Activated T-helper 17 cell treated with anti-CD3 and anti-CD28 coated beads, Interleukin-2, amount 50 U/mL, for 72 hours (primary cell): ENCODE results near the gene THRSP. TPM values are rescaled to one million over a fixed set of nuclear protein-coding genes. Genes with fewer than 3 reads are reported as not detected.
"Not testable (repeated sequence)": the region's sequence is repeated elsewhere in the genome, so short reads cannot be mapped to it uniquely, and the experiment has no call there.

ENCODE experiments used
- ATAC-seq: fragments of 150-1000 bp; cut with Tn5 transposase; replicated peaks from 2 replicates; pipeline ENCODE4 v1.10.0; 2021; ENCODE audit warnings: mild to moderate bottlenecking, moderate library complexity
- H3K27ac Mint-ChIP-seq: one replicate; pipeline ENCODE4 v1.8.0; 2022; ENCODE audit warnings: mixed read lengths
- H3K27me3 Mint-ChIP-seq: one replicate; pipeline ENCODE4 v1.8.0; 2022; ENCODE audit warnings: mixed read lengths
- H3K36me3 Mint-ChIP-seq: one replicate; pipeline ENCODE4 v1.8.0; 2022; ENCODE audit warnings: low read depth, mild to moderate bottlenecking, mixed read lengths
- H3K4me1 Mint-ChIP-seq: one replicate; pipeline ENCODE4 v1.8.0; 2022; ENCODE audit warnings: mixed read lengths
- H3K4me3 Mint-ChIP-seq: one replicate; pipeline ENCODE4 v1.8.0; 2022; ENCODE audit warnings: mild to moderate bottlenecking, mixed read lengths
- H3K9me3 Mint-ChIP-seq: one replicate; pipeline ENCODE4 v1.8.0; 2022; ENCODE audit warnings: mixed read lengths
- total RNA-seq, 2 donors: library from RNA; stranded (reverse); gene quantifications; one replicate each; pipeline ENCODE4 v1.2.3, GENCODE V29; 2022

THRSP gene
- total RNA-seq, 2 donors from 2014 or later: not detected

GRCh38 chr11:78082146-78082545, 18.5 kb downstream of the THRSP start:
- Mint-ChIP-seq H3K36me3 (peaks cover 5% of the 10 kb centered on the region), H3K4me1 (peaks cover 19% of the 10 kb centered on the region), H3K4me3 (no peak overlapping the region), H3K27ac (peak overlapping the region; percentile 8), H3K27me3 (no peaks in the 10 kb centered on the region), H3K9me3 (no peaks in the 10 kb centered on the region)
- ATAC-seq: no peak

- Mint-ChIP-seq H3K27ac (no peak overlapping the region), H3K4me1 (peaks cover 15% of the 10 kb centered on the region), H3K9me3 (no peaks in the 10 kb centered on the region), H3K36me3 (peaks cover 5% of the 10 kb centered on the region), H3K27me3 (no peaks in the 10 kb centered on the region), H3K4me3 (no peak overlapping the region)
- ATAC-seq: no peak
Measured at GRCh38 chr11:78083021-78083420, 19.4 kb downstream of the THRSP start.

DNA sequence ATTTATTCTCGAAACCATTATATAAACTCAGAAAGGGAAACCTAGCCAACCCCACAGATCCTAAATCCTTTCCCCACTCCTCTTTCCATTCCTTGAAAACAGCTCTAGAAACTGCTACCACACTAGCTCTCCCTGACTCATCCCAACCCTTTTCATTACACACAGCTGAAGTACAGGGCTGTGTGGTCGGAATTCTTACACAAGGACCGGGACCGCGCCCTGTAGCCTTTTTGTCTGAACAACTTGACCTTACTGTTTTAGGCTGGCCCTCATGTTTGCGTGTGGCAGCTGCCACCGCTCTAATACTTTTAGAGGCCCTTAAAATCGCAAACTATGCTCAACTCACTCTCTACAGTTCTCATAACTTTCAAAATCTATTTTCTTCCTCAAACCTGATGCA, 20.8 kb downstream of the THRSP start:
- not testable (repeated sequence) for H3K27me3 Mint-ChIP-seq, H3K4me3 Mint-ChIP-seq, H3K36me3 Mint-ChIP-seq, H3K4me1 Mint-ChIP-seq, H3K9me3 Mint-ChIP-seq, H3K27ac Mint-ChIP-seq, ATAC-seq

DNA sequence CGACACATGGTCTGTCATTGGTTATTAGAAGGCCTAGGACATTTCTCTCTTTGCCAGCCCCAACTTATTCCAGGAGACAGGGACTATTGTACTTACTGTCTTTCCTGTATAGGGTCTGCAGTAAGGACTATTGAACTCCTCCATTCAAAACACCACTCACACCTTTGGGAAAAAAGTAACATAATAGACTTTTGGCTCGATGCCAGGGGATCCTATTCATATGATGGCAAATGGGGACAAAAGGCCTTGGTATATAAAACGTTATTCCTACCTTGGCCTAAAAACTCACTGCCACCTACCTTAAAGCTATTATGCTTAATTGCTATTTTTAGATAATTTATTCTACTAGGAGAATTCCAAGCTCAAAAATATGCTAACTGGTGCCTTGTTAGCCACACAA, 22.3 kb downstream of the THRSP start:
- Mint-ChIP-seq H3K9me3 (no peaks in the 10 kb centered on the region), H3K27me3 (no peaks in the 10 kb centered on the region), H3K27ac (no peak overlapping the region), H3K4me3 (no peak overlapping the region), H3K4me1 (peaks cover 7% of the 10 kb centered on the region), H3K36me3 (no peaks in the 10 kb centered on the region)
- ATAC-seq: no peak

DNA sequence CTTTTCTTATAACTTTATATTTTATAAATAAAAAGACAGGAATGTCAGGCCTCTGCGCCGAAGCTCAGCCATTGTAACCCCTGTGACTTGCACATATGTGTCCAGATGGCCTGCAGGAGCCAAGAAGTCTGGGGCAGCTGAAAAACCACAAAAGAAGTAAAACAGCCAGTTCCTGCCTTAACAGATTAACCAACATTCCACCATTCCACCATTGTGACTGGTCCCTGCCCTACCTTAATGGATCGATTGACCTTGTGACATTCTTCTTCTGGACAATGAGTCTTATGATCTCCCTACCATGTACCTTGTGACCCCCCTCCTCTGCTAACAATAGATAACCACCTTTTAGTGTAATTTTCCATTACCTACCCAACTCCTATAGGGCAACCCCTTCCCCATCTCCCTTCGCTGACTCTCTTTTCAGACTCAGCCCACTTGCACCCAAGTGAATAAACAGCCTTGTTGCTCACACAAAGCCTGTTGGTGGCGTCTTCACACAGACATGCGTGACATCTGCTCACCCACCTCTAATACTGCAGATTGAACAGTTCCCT, 22.9 kb downstream of the THRSP start:
- H3K27ac Mint-ChIP-seq, H3K4me3 Mint-ChIP-seq, H3K4me1 Mint-ChIP-seq, ATAC-seq, H3K27me3 Mint-ChIP-seq, H3K9me3 Mint-ChIP-seq, H3K36me3 Mint-ChIP-seq: not testable (repeated sequence)

- peak; percentile 94 for ATAC-seq
- Mint-ChIP-seq H3K36me3 (peaks cover 27% of the 10 kb centered on the region), H3K4me1 (no peaks in the 10 kb centered on the region), H3K27me3 (no peaks in the 10 kb centered on the region), H3K4me3 (no peak overlapping the region), H3K27ac (peak overlapping the region; percentile 53), H3K9me3 (no peaks in the 10 kb centered on the region)
Measured at GRCh38 chr11:78094250-78094649, 30.6 kb downstream of the THRSP start.

DNA sequence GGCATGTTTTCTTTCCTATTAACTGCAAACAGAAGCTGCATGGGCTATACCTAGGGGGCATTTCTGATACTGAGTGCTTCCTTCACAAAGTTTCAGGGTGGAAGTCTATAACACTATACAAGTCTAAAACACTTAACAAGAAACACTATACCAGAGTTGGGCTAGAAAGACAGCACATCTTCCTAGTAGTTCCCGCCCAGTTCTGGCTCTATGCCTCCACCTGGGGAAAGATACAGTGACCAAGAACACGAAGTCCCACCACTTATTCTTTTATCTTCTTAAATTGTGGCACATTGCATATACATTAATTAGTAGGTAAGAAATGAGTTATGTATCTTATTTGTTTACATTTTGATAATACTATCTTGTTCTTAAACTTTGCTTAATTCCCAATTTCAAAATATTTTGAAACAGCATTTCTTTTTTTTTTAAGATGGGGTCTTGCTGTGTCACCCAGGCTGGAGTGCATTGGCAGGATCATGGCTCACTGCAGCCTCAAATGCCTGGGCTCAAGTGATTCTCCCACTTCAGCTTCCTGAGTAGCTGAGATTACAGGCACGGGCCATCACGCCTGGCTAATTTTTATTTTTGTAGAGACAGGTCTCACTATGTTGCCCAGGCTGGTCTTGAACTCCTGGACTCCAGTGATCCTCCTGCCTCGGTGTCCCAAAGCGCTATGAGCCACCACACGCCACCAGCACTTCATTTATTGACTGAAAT, 34.2 kb downstream of the THRSP start:
- H3K9me3 Mint-ChIP-seq: no peaks in the 10 kb centered on the region
- no peaks in the 10 kb centered on the region for H3K4me1 Mint-ChIP-seq
- H3K36me3 Mint-ChIP-seq: peaks cover 59% of the 10 kb centered on the region
- no peak overlapping the region for H3K4me3 Mint-ChIP-seq
- H3K27me3 Mint-ChIP-seq: no peaks in the 10 kb centered on the region
- no peak overlapping the region for H3K27ac Mint-ChIP-seq
- ATAC-seq: no peak

GRCh38 chr11:78099666-78100065, 36.0 kb downstream of the THRSP start:
- Mint-ChIP-seq H3K9me3 (no peaks in the 10 kb centered on the region), H3K27me3 (no peaks in the 10 kb centered on the region), H3K27ac (no peak overlapping the region), H3K4me3 (no peak overlapping the region), H3K36me3 (peaks cover 76% of the 10 kb centered on the region), H3K4me1 (no peaks in the 10 kb centered on the region)
- no peak for ATAC-seq

GRCh38 chr11:78100261-78100660, 36.6 kb downstream of the THRSP start:
- no peak overlapping the region for H3K4me3 Mint-ChIP-seq
- ATAC-seq: no peak

GRCh38 chr11:78100676-78101472, 37.2 kb downstream of the THRSP start:
- Mint-ChIP-seq H3K4me3 (no peak overlapping the region), H3K36me3 (peaks cover 77% of the 10 kb centered on the region), H3K9me3 (no peaks in the 10 kb centered on the region), H3K27ac (no peak overlapping the region), H3K4me1 (no peaks in the 10 kb centered on the region), H3K27me3 (no peaks in the 10 kb centered on the region)
- ATAC-seq: no peak

More at GRCh38 chr11:78100261-78100660, 36.6 kb downstream of the THRSP start:
- Mint-ChIP-seq H3K27me3 (no peaks in the 10 kb centered on the region), H3K4me1 (no peaks in the 10 kb centered on the region), H3K27ac (no peak overlapping the region), H3K36me3 (peaks cover 82% of the 10 kb centered on the region), H3K9me3 (no peaks in the 10 kb centered on the region)

- ATAC-seq: no peak
- Mint-ChIP-seq H3K9me3 (no peaks in the 10 kb centered on the region), H3K4me1 (no peaks in the 10 kb centered on the region), H3K4me3 (no peak overlapping the region), H3K27ac (no peak overlapping the region), H3K36me3 (peaks cover 63% of the 10 kb centered on the region), H3K27me3 (no peaks in the 10 kb centered on the region)
Measured at GRCh38 chr11:78109081-78110015, 45.7 kb downstream of the THRSP start.

GRCh38 chr11:78110351-78110750, 46.7 kb downstream of the THRSP start:
- no peaks in the 10 kb centered on the region for H3K27me3 Mint-ChIP-seq
- no peaks in the 10 kb centered on the region for H3K9me3 Mint-ChIP-seq
- no peak overlapping the region for H3K27ac Mint-ChIP-seq
- H3K4me3 Mint-ChIP-seq: no peak overlapping the region
- ATAC-seq: no peak
- H3K4me1 Mint-ChIP-seq: no peaks in the 10 kb centered on the region
- H3K36me3 Mint-ChIP-seq: peaks cover 55% of the 10 kb centered on the region

DNA sequence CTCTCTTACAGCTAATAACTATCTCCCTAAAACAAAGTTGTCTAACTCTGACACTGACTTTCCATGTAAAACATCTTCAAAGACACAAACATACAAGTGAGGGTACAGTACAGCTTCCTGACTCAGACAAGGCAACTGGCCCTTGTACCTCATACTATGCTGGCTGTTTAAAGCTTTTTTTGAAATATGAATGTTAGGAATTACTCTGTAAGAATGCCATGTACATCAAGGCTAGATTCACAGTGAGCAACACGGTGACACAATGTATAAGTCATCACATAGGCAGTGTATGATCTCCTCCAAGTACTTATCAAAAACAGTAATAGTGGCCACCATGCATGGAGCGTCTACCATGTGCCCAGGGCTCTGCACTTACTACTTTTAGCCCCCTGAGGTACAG, 47.2 kb downstream of the THRSP start:
- no peaks in the 10 kb centered on the region for H3K9me3 Mint-ChIP-seq
- no peak for ATAC-seq
- no peak overlapping the region for H3K4me3 Mint-ChIP-seq
- no peaks in the 10 kb centered on the region for H3K27me3 Mint-ChIP-seq
- H3K4me1 Mint-ChIP-seq: no peaks in the 10 kb centered on the region
- peaks cover 55% of the 10 kb centered on the region for H3K36me3 Mint-ChIP-seq
- no peak overlapping the region for H3K27ac Mint-ChIP-seq

DNA sequence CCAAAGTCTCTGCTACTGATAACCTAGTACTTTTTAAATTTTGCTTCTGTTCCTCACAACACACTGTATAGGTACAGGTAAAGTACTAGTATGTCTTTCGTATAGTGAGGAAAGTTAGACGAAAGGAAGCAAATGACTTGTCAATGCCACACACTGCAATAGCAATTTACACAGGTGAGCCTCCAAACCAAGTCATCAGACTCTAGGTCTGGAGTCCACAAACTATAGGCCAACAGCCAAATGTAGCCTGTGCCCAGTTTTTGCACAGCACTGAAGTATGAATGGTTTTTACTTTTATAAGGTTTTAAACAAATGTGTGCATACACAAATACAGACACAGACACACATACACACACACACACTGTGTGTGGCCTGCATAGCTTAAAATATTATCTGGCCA, 47.6 kb downstream of the THRSP start:
- Mint-ChIP-seq H3K27ac (no peak overlapping the region), H3K4me3 (no peak overlapping the region), H3K27me3 (no peaks in the 10 kb centered on the region), H3K9me3 (no peaks in the 10 kb centered on the region), H3K4me1 (no peaks in the 10 kb centered on the region), H3K36me3 (peaks cover 54% of the 10 kb centered on the region)
- no peak for ATAC-seq
